Islet of Langerhans (tissue), 1 donor: ENCODE measurements around the gene GTF2A2.
"Not testable (repeated sequence)": the region's sequence is repeated elsewhere in the genome, so short reads cannot be mapped to it uniquely, and the experiment has no call there.

ENCODE experiments used
- FAIRE-seq: peaks from one replicate; lab custom pipeline; 2011; peaks lifted over from hg19 to GRCh38; lab: Jason Lieb, UNC

The GTF2A2 gene, protein sequence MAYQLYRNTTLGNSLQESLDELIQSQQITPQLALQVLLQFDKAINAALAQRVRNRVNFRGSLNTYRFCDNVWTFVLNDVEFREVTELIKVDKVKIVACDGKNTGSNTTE

DNA sequence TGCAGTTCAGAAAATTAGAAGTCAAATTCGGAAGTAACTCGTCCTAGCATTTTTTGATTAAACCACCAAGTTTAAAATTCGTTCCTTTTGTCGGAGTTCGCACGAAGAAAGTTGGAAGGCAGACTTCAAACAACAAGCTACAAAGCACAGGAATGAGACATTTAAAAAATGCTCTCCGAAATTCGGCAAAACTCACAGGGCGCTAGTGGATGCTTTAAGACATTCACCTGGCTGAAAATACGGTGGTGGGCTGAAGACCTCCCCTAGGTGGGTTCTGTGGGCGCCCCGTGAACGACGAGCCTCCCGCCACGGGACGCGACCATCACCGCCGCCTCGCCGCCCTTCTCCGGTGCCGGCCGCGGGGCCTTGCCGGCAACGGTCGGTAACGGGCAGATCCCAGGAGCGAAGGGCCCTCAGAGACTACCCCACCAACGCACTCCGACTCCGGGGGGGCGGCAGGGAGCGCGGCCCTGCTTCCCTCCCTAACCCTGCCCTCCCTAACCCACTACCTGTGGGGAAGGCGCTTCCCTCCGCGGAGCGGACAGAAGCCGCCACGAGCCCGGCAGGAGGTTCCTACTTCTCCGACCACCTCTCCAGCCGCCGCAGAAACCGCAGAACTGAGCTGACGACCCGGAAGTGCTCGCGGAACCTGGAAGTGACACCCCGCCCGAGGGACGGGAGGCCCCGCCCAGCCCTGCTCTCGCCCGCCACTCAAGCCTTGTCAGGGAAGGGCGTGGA lies at the start of gene GTF2A2:
TSS of gene GTF2A2 (minus strand) at position 619 of the 738 bp plus-strand sequence. CDS start 5,238 bp downstream, outside the sequence.
- peak; percentile 77 for FAIRE-seq

- FAIRE-seq: no peak
Measured at GRCh38 chr15:59703979-59704796, 46.9 kb upstream of the GTF2A2 start.

DNA sequence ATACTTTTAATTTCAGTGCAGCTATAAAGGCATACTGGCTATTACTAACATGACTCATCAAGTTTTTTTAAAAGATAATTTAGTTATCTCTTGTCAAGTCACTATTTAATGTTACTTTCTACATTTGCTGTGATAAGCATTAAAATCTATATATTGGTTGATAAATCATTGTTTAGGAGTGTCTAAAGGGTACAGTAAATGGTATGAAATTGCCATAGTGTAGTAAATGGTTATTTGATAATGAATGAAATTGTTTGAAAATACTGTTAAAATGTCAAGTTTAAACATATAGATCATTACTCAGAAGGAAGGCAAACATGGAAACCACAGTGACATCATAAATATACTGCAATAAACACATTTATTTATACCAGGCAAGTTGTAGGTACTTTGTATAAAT lies 45.0 kb upstream of the GTF2A2 start:
- FAIRE-seq: no peak

DNA sequence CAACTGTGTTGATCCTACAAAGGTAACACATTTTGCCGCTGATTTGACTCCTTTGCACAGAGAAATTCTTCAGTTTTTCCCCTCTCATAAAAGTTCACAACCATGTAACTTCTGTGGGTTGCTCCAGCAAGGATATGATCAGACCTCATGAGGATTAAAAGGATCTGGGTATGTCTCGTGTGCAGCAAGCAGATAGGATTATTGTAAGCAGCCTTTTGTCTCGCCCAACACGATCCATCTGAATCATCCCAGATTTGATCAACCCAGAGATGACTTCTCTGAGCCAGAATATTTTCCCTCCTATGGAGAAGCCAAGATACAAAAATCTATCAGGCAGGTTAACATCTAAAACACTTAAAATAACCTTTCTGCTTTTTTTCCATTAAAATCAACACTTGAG lies 44.6 kb upstream of the GTF2A2 start:
- no peak for FAIRE-seq

DNA sequence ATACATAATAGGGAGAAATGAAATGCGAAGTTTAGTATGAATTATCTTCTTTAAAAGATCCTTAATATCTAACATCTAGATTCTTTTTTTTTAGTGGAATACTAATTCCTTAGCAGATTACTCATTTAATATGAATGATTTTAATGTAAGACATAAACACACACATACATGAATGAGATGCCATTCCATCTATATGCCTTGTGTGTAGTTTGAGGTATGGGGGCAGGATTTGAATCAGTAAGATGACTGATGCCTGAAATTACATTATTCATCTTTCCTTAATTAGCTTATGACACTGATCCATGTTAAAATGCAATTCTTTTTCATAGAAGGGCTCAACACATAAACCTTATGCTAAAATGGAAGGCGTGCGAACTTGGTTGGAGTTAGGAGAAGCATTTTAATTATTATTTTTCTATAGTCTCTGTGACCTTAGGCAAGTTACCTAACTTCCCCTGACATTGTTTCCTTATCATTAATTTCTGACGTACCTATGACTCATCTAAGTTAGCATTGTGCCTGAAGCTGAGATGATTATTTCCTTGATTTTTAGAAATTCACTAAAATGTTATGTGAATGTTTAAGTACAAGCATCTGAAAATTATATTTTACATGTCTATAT lies 42.6 kb upstream of the GTF2A2 start:
- FAIRE-seq: no peak

GRCh38 chr15:59698065-59698464 lies 40.8 kb upstream of the GTF2A2 start:
- not testable (repeated sequence) for FAIRE-seq

GRCh38 chr15:59696332-59696731 lies 39.0 kb upstream of the GTF2A2 start:
- FAIRE-seq: no peak

- no peak for FAIRE-seq
Measured at GRCh38 chr15:59694779-59695178, 37.5 kb upstream of the GTF2A2 start.

DNA sequence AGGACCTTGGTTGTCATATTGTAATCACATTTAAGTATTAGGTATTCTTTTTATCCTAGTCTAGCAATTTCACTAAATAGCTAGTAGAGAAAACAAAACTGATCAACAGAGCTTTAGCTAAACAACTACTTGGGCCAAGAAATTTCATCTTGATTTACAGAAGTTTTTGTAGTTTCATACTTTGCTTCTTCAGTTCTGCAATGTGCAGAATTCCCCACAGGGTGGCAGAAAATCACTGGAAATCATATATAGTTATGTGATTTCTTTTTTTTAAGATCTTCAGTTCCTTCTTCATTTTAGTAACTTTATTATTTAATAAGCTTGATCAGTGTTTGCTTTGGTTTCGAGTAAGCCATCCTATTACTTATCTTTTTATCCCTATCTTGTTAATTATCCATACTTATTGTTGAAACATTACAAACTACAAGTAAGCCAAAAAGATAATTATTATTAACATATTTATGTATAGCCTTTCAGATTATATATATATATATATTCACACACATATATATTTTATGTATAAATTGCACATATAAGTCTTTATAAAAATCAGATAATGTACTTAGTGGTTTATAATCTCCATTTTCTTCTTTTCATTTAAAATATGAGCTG lies 34.0 kb upstream of the GTF2A2 start:
- peak; percentile 93 for FAIRE-seq

- FAIRE-seq: no peak
Measured at GRCh38 chr15:59689626-59690236, 32.4 kb upstream of the GTF2A2 start.

- no peak for FAIRE-seq
Measured at GRCh38 chr15:59688782-59689625, 31.7 kb upstream of the GTF2A2 start, which contains the start of gene BNIP2. TSS of gene BNIP2 (minus strand) at chr15:59689320. CDS start at chr15:59682457, 6,863 bp downstream.

DNA sequence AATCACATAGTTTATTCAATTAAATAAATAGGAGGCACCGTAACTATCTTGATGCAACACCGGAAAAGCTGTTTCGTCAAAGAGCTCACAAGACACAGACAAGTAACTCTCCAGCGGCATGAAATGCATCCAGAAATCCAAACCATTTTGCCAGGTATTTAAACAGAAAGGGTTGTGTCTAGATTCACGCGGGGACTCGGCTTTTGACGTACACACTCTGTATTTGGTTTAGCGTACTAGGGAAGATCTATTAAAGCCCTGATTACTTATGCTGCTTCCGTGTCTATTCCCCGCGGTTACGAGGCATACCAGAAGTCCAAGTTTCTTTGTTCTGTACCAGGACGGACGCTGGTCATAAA lies 31.1 kb upstream of the GTF2A2 start:
- FAIRE-seq: no peak

DNA sequence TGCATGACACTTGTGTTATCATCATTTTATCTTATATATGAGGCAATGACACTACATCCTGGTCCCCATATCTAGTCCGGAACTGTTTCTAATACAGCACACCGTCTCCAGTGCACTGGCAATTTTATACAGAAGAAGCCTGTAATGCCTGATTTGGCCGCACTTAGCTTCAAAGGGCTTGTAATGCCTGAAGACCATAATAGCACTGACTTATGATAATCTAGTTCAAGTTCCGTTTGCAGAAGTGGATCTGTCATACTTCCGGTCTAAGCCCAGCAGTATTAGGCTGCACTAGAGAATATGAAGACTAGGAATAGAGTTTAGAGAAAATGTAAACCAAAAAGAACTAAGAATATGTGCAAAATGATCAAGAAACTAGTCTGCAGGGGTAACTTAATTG lies 30.5 kb upstream of the GTF2A2 start:
- no peak for FAIRE-seq

DNA sequence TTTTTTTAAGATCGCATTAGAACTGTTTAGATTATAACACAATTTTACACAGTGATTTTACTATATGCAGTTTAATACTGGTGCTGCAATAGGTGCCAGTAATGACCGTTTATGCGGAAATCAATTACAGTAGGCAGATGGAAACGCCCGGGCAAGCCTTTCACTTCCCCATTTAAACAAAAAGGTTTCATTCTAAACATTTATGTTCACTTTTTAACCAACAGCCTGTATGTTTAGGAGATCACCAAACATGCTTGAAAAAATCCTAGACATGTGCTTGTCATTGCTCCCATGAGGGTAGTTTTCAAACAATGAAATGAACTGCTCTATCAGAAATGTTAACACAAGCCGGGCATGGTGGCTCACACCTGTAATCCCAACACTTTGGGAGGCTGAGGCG lies 29.1 kb upstream of the GTF2A2 start:
- FAIRE-seq: no peak

DNA sequence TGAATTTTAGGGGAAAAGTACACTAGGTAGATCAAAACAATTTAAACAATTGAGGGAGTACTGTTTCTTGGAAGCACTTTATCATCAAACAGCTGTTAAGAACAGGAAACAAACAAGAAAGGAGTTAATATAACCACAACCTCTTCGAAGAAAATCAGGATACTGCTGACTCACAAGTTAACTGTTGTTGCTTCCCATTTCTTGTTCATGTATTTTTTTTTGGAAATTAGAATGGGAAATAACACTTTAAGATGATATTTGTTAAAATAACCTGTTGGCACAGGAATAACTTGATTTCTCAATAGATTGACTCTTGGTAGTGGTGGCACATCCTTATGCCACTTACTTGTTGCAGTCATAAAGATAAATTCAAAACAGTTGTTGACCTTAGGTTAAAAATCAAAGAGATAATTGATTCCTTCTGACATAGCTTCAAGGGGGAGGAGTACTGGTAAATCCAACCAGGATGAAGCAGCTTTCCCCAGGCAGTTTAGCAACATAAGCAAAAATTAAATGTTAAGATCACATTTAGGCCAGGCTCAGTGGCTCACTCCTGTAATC lies 28.5 kb upstream of the GTF2A2 start:
- FAIRE-seq: no peak

GRCh38 chr15:59680870-59681269 lies 23.6 kb upstream of the GTF2A2 start:
- no peak for FAIRE-seq

DNA sequence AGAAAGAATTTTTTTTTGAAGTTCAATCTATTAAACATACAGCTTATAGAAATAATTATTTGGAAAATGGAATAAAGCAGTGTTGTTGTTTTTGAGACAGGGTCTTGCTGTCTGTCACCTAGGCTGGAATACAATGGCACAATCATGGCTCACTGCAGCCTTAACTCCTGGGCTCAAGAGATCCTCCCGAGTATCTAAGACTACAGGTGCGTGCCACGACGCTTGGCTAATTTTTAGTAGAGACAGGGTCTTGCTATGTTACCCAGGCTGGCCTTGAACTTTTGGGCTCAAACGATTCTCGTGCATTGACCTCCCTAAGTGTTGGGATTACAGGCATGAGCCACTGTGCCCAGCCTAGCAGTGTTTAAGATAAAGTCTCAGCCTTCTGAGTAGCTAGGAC lies 23.0 kb upstream of the GTF2A2 start:
- FAIRE-seq: no peak

GRCh38 chr15:59678620-59679019 lies 21.3 kb upstream of the GTF2A2 start:
- FAIRE-seq: no peak

DNA sequence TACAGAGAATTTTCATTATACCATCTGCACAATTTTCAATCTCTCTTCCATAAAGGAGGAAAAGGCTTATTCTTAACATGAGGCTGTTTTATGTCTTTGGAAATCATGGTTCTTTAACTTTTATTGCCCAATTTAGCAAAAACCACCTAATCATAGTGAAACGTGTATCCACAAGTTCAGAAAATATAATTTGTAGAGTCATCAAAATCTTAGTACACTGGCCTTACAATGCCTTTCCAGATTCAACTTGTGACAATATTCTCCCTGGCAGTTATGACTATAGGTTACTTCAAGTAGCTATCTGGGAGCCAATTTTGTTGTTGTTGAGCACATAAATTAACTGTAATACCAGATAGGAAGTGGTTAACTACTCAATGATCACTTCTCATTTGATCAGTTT lies 20.9 kb upstream of the GTF2A2 start:
- FAIRE-seq: no peak

DNA sequence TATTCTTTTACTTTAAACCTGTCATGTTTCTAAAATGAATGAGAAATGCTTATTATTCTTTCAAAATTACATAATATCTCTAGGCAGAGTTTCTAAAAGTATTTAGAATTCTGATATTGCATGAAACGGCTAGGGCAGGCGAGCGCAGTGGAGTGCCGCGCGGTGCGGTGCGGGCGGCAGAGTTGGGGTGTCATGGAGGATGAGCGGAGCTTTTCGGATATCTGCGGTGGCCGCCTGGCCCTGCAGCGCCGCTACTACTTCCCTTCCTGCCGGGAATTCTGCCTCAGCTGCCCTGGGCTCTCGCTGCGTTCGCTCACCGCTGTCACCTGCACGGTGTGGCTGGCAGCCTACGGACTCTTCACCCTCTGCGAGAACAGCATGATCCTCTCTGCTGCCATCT lies 19.2 kb upstream of the GTF2A2 start:
- FAIRE-seq: no peak
